ENCODE results near the gene FBN2.
"Not testable (repeated sequence)": the region's sequence is repeated elsewhere in the genome, so short reads cannot be mapped to it uniquely, and the experiment has no call there.

The FBN2 gene

GRCh38 chr5:128403333-128403732 is 134.7 kb downstream of the FBN2 start:
- no peak overlapping the region for H3K4me3 ChIP-seq (ENCODE audit: low read depth, low read length)
- TF ChIP-seq MYC (IDR thresholded peaks at IDR 0.05; ENCODE audit: low read depth, low read length) = no peak
- TF ChIP-seq CTCF (IDR thresholded peaks at IDR 0.05; ENCODE audit: low read depth, low read length) = no peak
- no peak for TF ChIP-seq POLR2A (IDR thresholded peaks at IDR 0.05; ENCODE audit: extremely low read depth, insufficient read length)
- TF ChIP-seq MAX (IDR thresholded peaks at IDR 0.05; ENCODE audit: low read depth, low read length) = no peak
- no peak for DNase-seq (ENCODE audit: low read depth)

- DNase-seq (ENCODE audit: low read depth) = no peak
- no peak overlapping the region for H3K4me3 ChIP-seq (ENCODE audit: low read depth, low read length)
- TF ChIP-seq CTCF (IDR thresholded peaks at IDR 0.05; ENCODE audit: low read depth, low read length) (no peak), POLR2A (IDR thresholded peaks at IDR 0.05; ENCODE audit: extremely low read depth, insufficient read length) (no peak), MAX (IDR thresholded peaks at IDR 0.05; ENCODE audit: low read depth, low read length) (no peak), MYC (IDR thresholded peaks at IDR 0.05; ENCODE audit: low read depth, low read length) (no peak)
Measured at GRCh38 chr5:128402506-128402905, 135.5 kb downstream of the FBN2 start.

- H3K4me3 ChIP-seq (ENCODE audit: low read depth, low read length); DNase-seq (ENCODE audit: low read depth): not testable (repeated sequence)
Measured at GRCh38 chr5:128400766-128401165, 137.3 kb downstream of the FBN2 start.

- no peak for DNase-seq (ENCODE audit: low read depth)
- no peak for TF ChIP-seq CTCF (IDR thresholded peaks at IDR 0.05; ENCODE audit: low read depth, low read length)
- TF ChIP-seq POLR2A (IDR thresholded peaks at IDR 0.05; ENCODE audit: extremely low read depth, insufficient read length) = no peak
- TF ChIP-seq MYC (IDR thresholded peaks at IDR 0.05; ENCODE audit: low read depth, low read length) = no peak
- no peak for TF ChIP-seq MAX (IDR thresholded peaks at IDR 0.05; ENCODE audit: low read depth, low read length)
- no peak overlapping the region for H3K4me3 ChIP-seq (ENCODE audit: low read depth, low read length)
Measured at GRCh38 chr5:128399111-128399510, 138.9 kb downstream of the FBN2 start.

GRCh38 chr5:128397876-128398275 is 140.2 kb downstream of the FBN2 start:
- TF ChIP-seq POLR2A (IDR thresholded peaks at IDR 0.05; ENCODE audit: extremely low read depth, insufficient read length) (no peak), MYC (IDR thresholded peaks at IDR 0.05; ENCODE audit: low read depth, low read length) (no peak), CTCF (IDR thresholded peaks at IDR 0.05; ENCODE audit: low read depth, low read length) (no peak), MAX (IDR thresholded peaks at IDR 0.05; ENCODE audit: low read depth, low read length) (no peak)
- DNase-seq (ENCODE audit: low read depth) = no peak
- no peak overlapping the region for H3K4me3 ChIP-seq (ENCODE audit: low read depth, low read length)

- TF ChIP-seq POLR2A (IDR thresholded peaks at IDR 0.05; ENCODE audit: extremely low read depth, insufficient read length) (no peak), MAX (IDR thresholded peaks at IDR 0.05; ENCODE audit: low read depth, low read length) (no peak), CTCF (IDR thresholded peaks at IDR 0.05; ENCODE audit: low read depth, low read length) (no peak), MYC (IDR thresholded peaks at IDR 0.05; ENCODE audit: low read depth, low read length) (no peak)
- DNase-seq (ENCODE audit: low read depth) = no peak
- no peak overlapping the region for H3K4me3 ChIP-seq (ENCODE audit: low read depth, low read length)
Measured at GRCh38 chr5:128395073-128395472, 143.0 kb downstream of the FBN2 start.
